GM10248 (cell line): ENCODE data around the gene OR13J1.

ENCODE experiments used
- CTCF ChIA-PET: fragments of 300-600 bp; sonication (Branson Sonifier 250); formaldehyde crosslinking; extraction: SDS; loops from one replicate; lab custom pipeline; 2021; ENCODE audit warnings: antibody characterized with exemption; lab: Yijun Ruan, JAX
- POLR2A ChIA-PET: fragments of 350-650 bp; sonication (Branson Sonifier 250); formaldehyde crosslinking; extraction: SDS; loops from one replicate; lab custom pipeline; 2020; ENCODE audit warnings: antibody characterized with exemption; lab: Yijun Ruan, JAX
- DNase-seq: peaks from one replicate; pipeline ENCODE4 v3.0.0; 2012; ENCODE audit errors: extremely low spot score
- CTCF ChIP-seq: IDR thresholded peaks from 2 replicates; pipeline ENCODE4 v1.5.1; 2012; ENCODE audit warnings: mild to moderate bottlenecking, low read depth; ENCODE audit errors: extremely low read depth, missing control alignments, control extremely low read depth

The OR13J1 gene

GRCh38 chr9:35868933-35869332 is 1.3 kb downstream of the OR13J1 start:
- ChIA-PET POLR2A (no interaction called here), CTCF (interaction anchor here (1.8 to 4.2 kb wide), 2 partner anchors 13 to 42 kb away, joined by 8 to 15 read pairs; no protein-coding TSS in a partner anchor)
- no peak for TF ChIP-seq CTCF
- DNase-seq, result peak; percentile 9

GRCh38 chr9:35867538-35867937 is 2.7 kb downstream of the OR13J1 start:
- CTCF ChIA-PET, result interaction anchor here (4.2 kb wide), 1 partner anchor 41 kb away, joined by 15 read pairs; no protein-coding TSS in a partner anchor
- TF ChIP-seq CTCF, result no peak
- no peak for DNase-seq
- POLR2A ChIA-PET, result no interaction called here

- POLR2A ChIA-PET, result no interaction called here
- no peak for TF ChIP-seq CTCF
- DNase-seq, result no peak
- CTCF ChIA-PET, result interaction anchor here (1.3 to 6.1 kb wide), 3 partner anchors 19 to 74 kb away, joined by 3 to 27 read pairs (median 4); no protein-coding TSS in a partner anchor
Observed at GRCh38 chr9:35864695-35865255, 5.4 kb downstream of the OR13J1 start.

- no peak for DNase-seq
- CTCF ChIA-PET, result interaction anchor here (1.2 to 6.1 kb wide), 6 partner anchors 17 to 167 kb away, joined by 3 to 27 read pairs (median 4); no protein-coding TSS in a partner anchor
- TF ChIP-seq CTCF, result no peak
- POLR2A ChIA-PET, result no interaction called here
Observed at GRCh38 chr9:35863583-35863982, 6.6 kb downstream of the OR13J1 start.

GRCh38 chr9:35862328-35862727 is 7.9 kb downstream of the OR13J1 start:
- no peak for DNase-seq
- POLR2A ChIA-PET, result no interaction called here
- CTCF ChIA-PET, result interaction anchor here (0.8 to 6.1 kb wide), 5 partner anchors 14 to 74 kb away, joined by 3 to 27 read pairs (median 3); no protein-coding TSS in a partner anchor
- no peak for TF ChIP-seq CTCF

GRCh38 chr9:35861161-35861897 is 8.9 kb downstream of the OR13J1 start:
- no peak for DNase-seq
- ChIA-PET POLR2A (no interaction called here), CTCF (interaction anchor here (1.0 to 6.1 kb wide), 4 partner anchors 16 to 71 kb away, joined by 3 to 27 read pairs (median 6); no protein-coding TSS in a partner anchor)
- TF ChIP-seq CTCF, result no peak
